Endothelial cell of umbilical vein (primary cell): ENCODE results near the gene CLEC4M. TPM values are rescaled to one million over a fixed set of nuclear protein-coding genes. Genes with fewer than 3 reads are reported as not detected.
A peak's percentile ranks its signal among the peaks of the same experiment; 100 is the strongest.

Source experiments
- BruUV-seq: library from RNA; stranded (reverse); fragments of 400-500 nt; replicated peaks from 2 replicates; lab custom pipeline; 2021; lab: Mats Ljungman, UMichigan
- CTCF ChIA-PET: fragments of 300-600, 350-600 bp; sonication (Branson Sonifier 250); formaldehyde crosslinking; loops from one replicate; lab custom pipeline; 2021; ENCODE audit warnings: antibody characterized with exemption, inconsistent platforms; lab: Charles Lee
- POLR2A ChIA-PET: fragments of 300-600, 350-600 bp; sonication (Branson Sonifier 250); formaldehyde crosslinking; loops from one replicate; lab custom pipeline; 2021; ENCODE audit warnings: antibody characterized with exemption, inconsistent platforms; lab: Charles Lee
- DNase-seq: peaks from one replicate; pipeline ENCODE4 v3.0.0-alpha.2; 2011; ENCODE audit warnings: low read depth, low spot score
- FAIRE-seq: peaks from 2 replicates; lab custom pipeline; 2011; peaks lifted over from hg19 to GRCh38; lab: Jason Lieb, UNC
- H2AFZ ChIP-seq: 2 replicates; pipeline ENCODE4 v1.6.0; 2012; ENCODE audit warnings: low read depth, low read length, control low read depth, inconsistent platforms
- H3K27ac ChIP-seq: 2 replicates; pipeline ENCODE4 v1.5.1; 2011; ENCODE audit warnings: low read depth, mild to moderate bottlenecking, control low read depth, low read length, moderate library complexity; ENCODE audit not compliant: insufficient read depth
- H3K27me3 ChIP-seq, 2 experiments: 2 replicates each; pipeline versions ENCODE4 v1.6.0 to v1.6.1; 2011; ENCODE audit warnings: low read length in 2 of 2, mixed read lengths in 1 of 2; ENCODE audit not compliant: control insufficient read depth in 2 of 2, insufficient read depth in 2 of 2
- H3K36me3 ChIP-seq, 2 experiments: 2 replicates in 1 of 2; 3 replicates in 1 of 2; pipeline ENCODE4 v1.5.1; 2011; ENCODE audit warnings: low read length in 2 of 2, mild to moderate bottlenecking in 1 of 2, moderate library complexity in 1 of 2; ENCODE audit not compliant: control insufficient read depth in 2 of 2, insufficient read depth in 2 of 2; ENCODE audit errors: extremely low read depth in 1 of 2
- H3K4me1 ChIP-seq: 3 replicates; pipeline ENCODE4 v1.5.1; 2011; ENCODE audit warnings: mild to moderate bottlenecking, low read length; ENCODE audit not compliant: control insufficient read depth, insufficient read depth; ENCODE audit errors: extremely low read depth
- H3K4me2 ChIP-seq: 2 replicates; pipeline ENCODE4 v1.6.1; 2011; ENCODE audit warnings: low read length, control low read depth, mixed read lengths; ENCODE audit not compliant: insufficient read depth
- H3K4me3 ChIP-seq, 3 experiments: fragments of 200-600 bp in 1 of 3; sonication (generic), shearing (Covaris generic) in 1 of 3; replicated peaks in 1 of 3; 2 replicates each; pipeline ENCODE4 v1.5.1; 2011 to 2016; ENCODE audit warnings: control low read depth in 3 of 3, low read length in 3 of 3, mild to moderate bottlenecking in 2 of 3, inconsistent platforms in 1 of 3, low read depth in 1 of 3, moderate library complexity in 1 of 3; ENCODE audit not compliant: insufficient read depth in 1 of 3
- H3K79me2 ChIP-seq: 2 replicates; pipeline ENCODE4 v1.6.0; 2012; ENCODE audit warnings: low read length, inconsistent platforms; ENCODE audit not compliant: control insufficient read depth, insufficient read depth
- H3K9ac ChIP-seq: replicated peaks from 2 replicates; pipeline ENCODE3; 2011; ENCODE audit warnings: low read length, control low read depth; ENCODE audit not compliant: insufficient read depth; ENCODE audit errors: extremely low read depth
- H3K9me1 ChIP-seq: replicated peaks from 3 replicates; pipeline ENCODE4 v1.6.0; 2011; ENCODE audit warnings: mild to moderate bottlenecking, low read length; ENCODE audit not compliant: control insufficient read depth, insufficient read depth; ENCODE audit errors: extremely low read depth
- H3K9me3 ChIP-seq: replicated peaks from 2 replicates; pipeline ENCODE4 v1.5.1; 2012; ENCODE audit warnings: low read length, inconsistent platforms; ENCODE audit not compliant: control insufficient read depth, insufficient read depth
- H4K20me1 ChIP-seq: replicated peaks from 2 replicates; pipeline ENCODE3; 2011; ENCODE audit warnings: mild to moderate bottlenecking, low read length; ENCODE audit not compliant: control insufficient read depth, insufficient read depth; ENCODE audit errors: extremely low read depth
- CTCF ChIP-seq, 2 donors: IDR thresholded peaks; 1 replicate in 1 of 2; 2 replicates in 1 of 2; pipeline ENCODE4 v1.5.1; 2011; ENCODE audit warnings: low read length in 2 of 2, mild to moderate bottlenecking in 2 of 2, moderate library complexity in 2 of 2, control low read depth in 1 of 2, inconsistent platforms in 1 of 2, low read depth in 1 of 2; ENCODE audit not compliant: insufficient read depth in 1 of 2; ENCODE audit errors: extremely low read depth in 1 of 2
- EZH2 ChIP-seq: IDR thresholded peaks from 2 replicates; pipeline ENCODE4 v1.6.1; 2012; ENCODE audit warnings: borderline replicate concordance, low read depth, mild to moderate bottlenecking, moderate library complexity, low read length, inconsistent platforms; ENCODE audit not compliant: severe bottlenecking
- FOS ChIP-seq: IDR thresholded peaks from 2 replicates; pipeline ENCODE4 v1.6.1; 2011; ENCODE audit warnings: mild to moderate bottlenecking, low read length, moderate library complexity, borderline replicate concordance; ENCODE audit not compliant: insufficient read depth
- GATA2 ChIP-seq: IDR thresholded peaks from 2 replicates; pipeline ENCODE4 v1.7.0; 2011; ENCODE audit warnings: low read depth, mild to moderate bottlenecking, moderate library complexity, mixed read lengths, low read length; ENCODE audit not compliant: insufficient read length, insufficient read depth
- JUN ChIP-seq: IDR thresholded peaks from 2 replicates; pipeline ENCODE4 v1.6.1; 2011; ENCODE audit warnings: borderline replicate concordance, low read depth; ENCODE audit not compliant: insufficient read length, insufficient read depth
- MAX ChIP-seq: IDR thresholded peaks from 2 replicates; pipeline ENCODE4 v1.6.1; 2011; ENCODE audit not compliant: insufficient read depth, insufficient read length
- MYC ChIP-seq: IDR thresholded peaks from one replicate; pipeline ENCODE4 v1.6.1; 2011; ENCODE audit warnings: mild to moderate bottlenecking, low read depth, low read length
- POLR2A ChIP-seq: IDR thresholded peaks from 2 replicates; pipeline ENCODE4 v1.6.1; 2012; ENCODE audit warnings: low read depth, mild to moderate bottlenecking, control low read depth, low read length
- POLR2AphosphoS5 ChIP-seq: IDR thresholded peaks from 2 replicates; pipeline ENCODE4 v1.6.1; 2012; ENCODE audit warnings: low read depth, mild to moderate bottlenecking, control low read depth, low read length, moderate library complexity; ENCODE audit not compliant: insufficient read depth
- dilution Hi-C: fragments of 300-500 bp; cut with MboI; formaldehyde crosslinking; loops from one replicate; pipeline ENCODE4 v1.15.0; 2019; ENCODE audit warnings: low sequenced_read_pairs; ENCODE audit not compliant: extremely low pct_ligation_motif_present
- intact Hi-C: fragments of 100-400 bp; cut with micrococcal nuclease; formaldehyde crosslinking; loops from one replicate; pipeline ENCODE4 v1.10.0; 2022
- polyA plus RNA-seq, 4 experiments: library from polyadenylated mRNA; depleted of rRNA in 3 of 4; stranded (reverse) in 3 of 4; unstranded in 1 of 4; fragments of >200 nt; gene quantifications; 2 replicates each; pipeline versions ENCODE4 v1.2.1 to v1.2.3, GENCODE V29; 2011 to 2012; ENCODE audit warnings: missing spikeins in 1 of 4
- total RNA-seq: library from RNA; stranded (reverse); gene quantifications from 2 replicates; pipeline ENCODE4 v1.2.3, GENCODE V29; 2021

The CLEC4M gene
- total and polyA plus RNA-seq, 2 donors (not counting 3 experiments of a cell fraction or from before 2014, with no cell fraction given): 0.46 to 1.0 TPM

GRCh38 chr19:7787141-7787540, 24.1 kb downstream of the CLEC4M start:
- ChIA-PET CTCF (interaction anchor here (1.0 to 1.6 kb wide), 5 partner anchors 8 to 219 kb away, joined by 3 to 16 read pairs (median 5); partner anchors contain the start of gene TRAPPC5), POLR2A (interaction anchor here (0.6 to 0.7 kb wide), 2 partner anchors 138 to 403 kb away, joined by 3 to 4 read pairs; no protein-coding TSS in a partner anchor)
- DNase-seq (peak; percentile 51), FAIRE-seq (no peak)
- H3K27ac ChIP-seq: no peak overlapping the region
- intact Hi-C loops (no loop called here), dilution Hi-C loops (no loop called here)
- no peaks in the 10 kb centered on the region for H3K79me2 ChIP-seq
- peak overlapping the region; percentile 28 for H2AFZ ChIP-seq
- H3K27me3 ChIP-seq: no peaks in the 10 kb centered on the region
- peak overlapping the region in 1 of 3 experiments; percentile 49 for H3K4me3 ChIP-seq
- BruUV-seq: no TSS peak
- H3K9ac ChIP-seq: no peak overlapping the region
- no peaks in the 10 kb centered on the region for H3K9me1 ChIP-seq
- H4K20me1 ChIP-seq: no peaks in the 10 kb centered on the region
- H3K4me1 ChIP-seq: peaks cover 9% of the 10 kb centered on the region
- peaks cover 0 to 2% of the 10 kb centered on the region in 2 experiments for H3K36me3 ChIP-seq
- no peak overlapping the region for H3K4me2 ChIP-seq
- H3K9me3 ChIP-seq: no peaks in the 10 kb centered on the region
- no peak for TF ChIP-seq MAX
- no peak for TF ChIP-seq CTCF (IDR thresholded peaks at IDR 0.05; ENCODE audit: extremely low read depth in 1 of 2, insufficient read depth in 1 of 2, low read depth in 1 of 2, low read length in 2 of 2)
- no peak for TF ChIP-seq FOS
- TF ChIP-seq POLR2A: no peak
- TF ChIP-seq JUN: no peak
- no peak for TF ChIP-seq MYC
- no peak for TF ChIP-seq POLR2AphosphoS5
- no peak for TF ChIP-seq GATA2
- TF ChIP-seq EZH2: no peak
